HEK293 (cell line): ENCODE results near the gene YPEL1.

Source experiments
- BCL11B ChIP-seq: fragments of 450-650 bp; formaldehyde crosslinking; IDR thresholded peaks from 2 replicates; pipeline ENCODE4 v1.5.1; 2016; ENCODE audit warnings: low read depth, missing biosample characterization, missing genetic modification characterization
- BCL6B ChIP-seq: fragments of 450-650 bp; formaldehyde crosslinking; IDR thresholded peaks from 2 replicates; pipeline ENCODE4 v1.5.1; 2017; ENCODE audit warnings: missing biosample characterization, missing genetic modification characterization
- GLI4 ChIP-seq: fragments of 450-650 bp; formaldehyde crosslinking; IDR thresholded peaks from 2 replicates; pipeline ENCODE4 v1.5.1; 2016; ENCODE audit warnings: missing biosample characterization, missing genetic modification characterization
- OSR2 ChIP-seq: fragments of 450-650 bp; formaldehyde crosslinking; IDR thresholded peaks from 2 replicates; pipeline ENCODE4 v1.5.1; 2016; ENCODE audit warnings: missing biosample characterization, missing genetic modification characterization
- PRDM1 ChIP-seq: fragments of 450-650 bp; formaldehyde crosslinking; IDR thresholded peaks from 2 replicates; pipeline ENCODE4; 2016; ENCODE audit warnings: missing biosample characterization, missing genetic modification characterization
- SP7 ChIP-seq: fragments of 450-650 bp; formaldehyde crosslinking; IDR thresholded peaks from 2 replicates; pipeline ENCODE4 v1.5.1; 2016; ENCODE audit warnings: missing biosample characterization, missing genetic modification characterization
- ZBTB17 ChIP-seq: fragments of 450-650 bp; formaldehyde crosslinking; IDR thresholded peaks from 2 replicates; pipeline ENCODE4 v1.5.1; 2016; ENCODE audit warnings: missing biosample characterization, missing genetic modification characterization
- ZBTB20 ChIP-seq: fragments of 450-650 bp; formaldehyde crosslinking; IDR thresholded peaks from 2 replicates; pipeline ENCODE4 v1.5.1; 2016; ENCODE audit warnings: missing biosample characterization, missing genetic modification characterization
- ZFP3 ChIP-seq: fragments of 450-650 bp; formaldehyde crosslinking; IDR thresholded peaks from 2 replicates; pipeline ENCODE4 v1.5.1; 2016; ENCODE audit warnings: low read depth, missing biosample characterization, missing genetic modification characterization
- ZFP37 ChIP-seq: fragments of 450-650 bp; formaldehyde crosslinking; IDR thresholded peaks from 2 replicates; pipeline ENCODE4 v1.5.1; 2016; ENCODE audit warnings: missing biosample characterization, missing genetic modification characterization
- ZNF112 ChIP-seq: fragments of 450-650 bp; formaldehyde crosslinking; IDR thresholded peaks from 2 replicates; pipeline ENCODE4 v1.5.0; 2017; ENCODE audit warnings: missing biosample characterization, missing genetic modification characterization
- ZNF132 ChIP-seq: fragments of 450-650 bp; formaldehyde crosslinking; IDR thresholded peaks from 2 replicates; pipeline ENCODE4 v1.5.1; 2017; ENCODE audit warnings: missing biosample characterization, missing genetic modification characterization, borderline replicate concordance
- ZNF175 ChIP-seq: fragments of 450-650 bp; formaldehyde crosslinking; IDR thresholded peaks from 2 replicates; pipeline ENCODE4 v1.5.1; 2016; ENCODE audit warnings: missing biosample characterization, missing genetic modification characterization
- ZNF214 ChIP-seq: fragments of 450-650 bp; formaldehyde crosslinking; IDR thresholded peaks from 2 replicates; pipeline ENCODE4 v1.5.1; 2017; ENCODE audit warnings: missing biosample characterization, mild to moderate bottlenecking, missing genetic modification characterization, borderline replicate concordance
- ZNF266 ChIP-seq: fragments of 450-650 bp; formaldehyde crosslinking; IDR thresholded peaks from 2 replicates; pipeline ENCODE4 v1.5.1; 2016; ENCODE audit warnings: missing biosample characterization, missing genetic modification characterization, low read depth
- ZNF394 ChIP-seq: fragments of 450-650 bp; formaldehyde crosslinking; IDR thresholded peaks from 2 replicates; pipeline ENCODE4 v1.5.1; 2016; ENCODE audit warnings: missing biosample characterization, missing genetic modification characterization, mild to moderate bottlenecking, moderate library complexity, borderline replicate concordance
- ZNF488 ChIP-seq: fragments of 450-650 bp; formaldehyde crosslinking; IDR thresholded peaks from 2 replicates; pipeline ENCODE4 v1.5.1; 2016; ENCODE audit warnings: missing biosample characterization, missing genetic modification characterization
- ZNF501 ChIP-seq: fragments of 450-650 bp; formaldehyde crosslinking; IDR thresholded peaks from 2 replicates; pipeline ENCODE4 v1.5.1; 2016; ENCODE audit warnings: missing biosample characterization, missing genetic modification characterization
- ZNF623 ChIP-seq: fragments of 450-650 bp; formaldehyde crosslinking; IDR thresholded peaks from 2 replicates; pipeline ENCODE4 v1.5.1; 2016; ENCODE audit warnings: missing biosample characterization, missing genetic modification characterization
- ZNF629 ChIP-seq: fragments of 450-650 bp; formaldehyde crosslinking; IDR thresholded peaks from 2 replicates; pipeline ENCODE4 v1.5.1; 2017; ENCODE audit warnings: missing biosample characterization, missing genetic modification characterization
- ZNF639 ChIP-seq: fragments of 450-650 bp; formaldehyde crosslinking; IDR thresholded peaks from 2 replicates; pipeline ENCODE4 v1.5.1; 2016; ENCODE audit warnings: missing biosample characterization, missing genetic modification characterization
- ZNF701 ChIP-seq: fragments of 450-650 bp; formaldehyde crosslinking; IDR thresholded peaks from 2 replicates; pipeline ENCODE4 v1.5.1; 2016; ENCODE audit warnings: missing biosample characterization, missing genetic modification characterization
- ZNF704 ChIP-seq: fragments of 450-650 bp; formaldehyde crosslinking; IDR thresholded peaks from 2 replicates; pipeline ENCODE4 v1.5.1; 2016; ENCODE audit warnings: missing biosample characterization, missing genetic modification characterization
- ZNF76 ChIP-seq: fragments of 450-650 bp; formaldehyde crosslinking; IDR thresholded peaks from 2 replicates; pipeline ENCODE4; 2016; ENCODE audit warnings: low read depth, missing biosample characterization, missing genetic modification characterization, borderline replicate concordance
- TF ChIP-seq, protein P1 (sequence below): fragments of 450-650 bp; formaldehyde crosslinking; conservative IDR thresholded peaks from 2 replicates; pipeline ENCODE4 v1.5.1; 2016; ENCODE audit warnings: low read depth, missing biosample characterization, missing genetic modification characterization
- TF ChIP-seq, protein P2 (sequence below): fragments of 450-650 bp; formaldehyde crosslinking; IDR thresholded peaks from 2 replicates; pipeline ENCODE4 v1.5.1; 2016; ENCODE audit warnings: missing biosample characterization, missing genetic modification characterization
- TF ChIP-seq, protein P3 (sequence below): fragments of 450-650 bp; formaldehyde crosslinking; IDR thresholded peaks from 2 replicates; pipeline ENCODE4 v1.5.1; 2016; ENCODE audit warnings: missing biosample characterization, missing genetic modification characterization
- TF ChIP-seq, protein P4 (sequence below): sonication (generic); formaldehyde crosslinking; IDR thresholded peaks from 2 replicates; pipeline ENCODE4 v1.8.1; 2022; ENCODE audit warnings: mild to moderate bottlenecking, moderate library complexity, missing genetic modification reagents

The YPEL1 gene

DNA sequence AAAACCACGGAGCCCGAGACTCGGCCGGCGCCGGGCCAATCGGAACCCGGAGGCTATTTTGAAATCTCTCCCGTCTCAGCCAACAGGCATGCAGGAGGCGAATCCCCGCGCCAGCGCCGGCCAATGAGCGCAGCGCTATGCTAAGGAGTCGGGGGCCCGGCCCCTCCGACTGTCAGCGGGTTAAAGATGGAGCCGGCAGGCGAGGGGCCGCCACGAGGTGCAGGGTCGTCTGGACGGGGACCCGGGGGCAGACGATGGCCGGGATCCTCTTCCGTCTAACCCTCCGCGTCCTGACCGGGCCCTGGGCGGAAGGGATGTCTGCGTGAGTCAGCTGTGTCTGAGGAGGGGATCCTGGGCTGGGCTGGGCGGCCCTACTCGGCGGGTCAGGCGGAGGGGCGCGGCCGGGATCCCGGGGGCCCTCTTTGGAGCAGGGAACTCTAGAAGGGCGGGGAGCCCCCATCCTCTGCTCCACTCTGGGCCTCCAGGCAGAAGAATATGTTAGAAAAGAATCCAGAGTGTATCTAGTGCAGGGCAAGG, 83.5 kb downstream of the YPEL1 start (continued):
- TF ChIP-seq ZNF629 (tag by site-specific recombination) (no peak), ZNF704 (tag by site-specific recombination) (no peak), ZNF701 (tag by site-specific recombination) (no peak), ZNF488 (tag by site-specific recombination) (no peak), ZNF175 (tag by site-specific recombination) (no peak), ZNF639 (tag by site-specific recombination) (no peak), ZNF132 (tag by site-specific recombination) (no peak), ZFP37 (tag by site-specific recombination) (no peak), ZNF112 (tag by site-specific recombination) (no peak), SP7 (tag by site-specific recombination) (peak; percentile 56; the same call in 1 of the 2 replicates), GLI4 (tag by site-specific recombination) (no peak), ZNF623 (no peak), PRDM1 (tag by site-specific recombination) (no peak), ZBTB17 (no peak; the same call in 1 of the 2 replicates), ZBTB20 (tag by site-specific recombination) (peak; percentile 88), ZFP3 (tag by site-specific recombination) (no peak), ZNF214 (no peak), ZNF266 (tag by site-specific recombination) (no peak), BCL11B (tag by site-specific recombination) (peak; percentile 60; the same call in 1 of the 2 replicates), ZNF394 (tag by site-specific recombination) (no peak), ZNF501 (tag by site-specific recombination) (0 out of 2 replicates have a peak, but pooled peaks have one; percentile 22), ZNF76 (tag by site-specific recombination) (0 out of 2 replicates have a peak, but pooled peaks have one; percentile 14), BCL6B (tag by site-specific recombination) (no peak), OSR2 (tag by site-specific recombination) (no peak)
- TF ChIP-seq, protein P1, sequence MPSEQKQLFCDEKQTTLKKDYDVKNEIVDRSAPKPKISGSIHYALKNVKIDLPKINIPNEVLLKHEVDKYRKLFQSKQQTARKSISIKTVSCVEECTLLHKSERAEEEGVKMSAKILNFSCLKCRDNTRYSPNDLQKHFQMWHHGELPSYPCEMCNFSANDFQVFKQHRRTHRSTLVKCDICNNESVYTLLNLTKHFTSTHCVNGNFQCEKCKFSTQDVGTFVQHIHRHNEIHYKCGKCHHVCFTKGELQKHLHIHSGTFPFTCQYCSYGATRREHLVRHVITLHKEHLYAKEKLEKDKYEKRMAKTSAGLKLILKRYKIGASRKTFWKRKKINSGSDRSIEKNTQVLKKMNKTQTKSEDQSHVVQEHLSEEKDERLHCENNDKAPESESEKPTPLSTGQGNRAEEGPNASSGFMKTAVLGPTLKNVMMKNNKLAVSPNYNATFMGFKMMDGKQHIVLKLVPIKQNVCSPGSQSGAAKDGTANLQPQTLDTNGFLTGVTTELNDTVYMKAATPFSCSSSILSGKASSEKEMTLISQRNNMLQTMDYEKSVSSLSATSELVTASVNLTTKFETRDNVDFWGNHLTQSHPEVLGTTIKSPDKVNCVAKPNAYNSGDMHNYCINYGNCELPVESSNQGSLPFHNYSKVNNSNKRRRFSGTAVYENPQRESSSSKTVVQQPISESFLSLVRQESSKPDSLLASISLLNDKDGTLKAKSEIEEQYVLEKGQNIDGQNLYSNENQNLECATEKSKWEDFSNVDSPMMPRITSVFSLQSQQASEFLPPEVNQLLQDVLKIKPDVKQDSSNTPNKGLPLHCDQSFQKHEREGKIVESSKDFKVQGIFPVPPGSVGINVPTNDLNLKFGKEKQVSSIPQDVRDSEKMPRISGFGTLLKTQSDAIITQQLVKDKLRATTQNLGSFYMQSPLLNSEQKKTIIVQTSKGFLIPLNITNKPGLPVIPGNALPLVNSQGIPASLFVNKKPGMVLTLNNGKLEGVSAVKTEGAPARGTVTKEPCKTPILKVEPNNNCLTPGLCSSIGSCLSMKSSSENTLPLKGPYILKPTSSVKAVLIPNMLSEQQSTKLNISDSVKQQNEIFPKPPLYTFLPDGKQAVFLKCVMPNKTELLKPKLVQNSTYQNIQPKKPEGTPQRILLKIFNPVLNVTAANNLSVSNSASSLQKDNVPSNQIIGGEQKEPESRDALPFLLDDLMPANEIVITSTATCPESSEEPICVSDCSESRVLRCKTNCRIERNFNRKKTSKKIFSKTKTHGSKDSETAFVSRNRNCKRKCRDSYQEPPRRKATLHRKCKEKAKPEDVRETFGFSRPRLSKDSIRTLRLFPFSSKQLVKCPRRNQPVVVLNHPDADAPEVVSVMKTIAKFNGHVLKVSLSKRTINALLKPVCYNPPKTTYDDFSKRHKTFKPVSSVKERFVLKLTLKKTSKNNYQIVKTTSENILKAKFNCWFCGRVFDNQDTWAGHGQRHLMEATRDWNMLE (tag by site-specific recombination): no peak
- TF ChIP-seq, protein P2, sequence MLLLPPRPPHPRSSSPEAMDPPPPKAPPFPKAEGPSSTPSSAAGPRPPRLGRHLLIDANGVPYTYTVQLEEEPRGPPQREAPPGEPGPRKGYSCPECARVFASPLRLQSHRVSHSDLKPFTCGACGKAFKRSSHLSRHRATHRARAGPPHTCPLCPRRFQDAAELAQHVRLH: no peak
- TF ChIP-seq, protein P3, sequence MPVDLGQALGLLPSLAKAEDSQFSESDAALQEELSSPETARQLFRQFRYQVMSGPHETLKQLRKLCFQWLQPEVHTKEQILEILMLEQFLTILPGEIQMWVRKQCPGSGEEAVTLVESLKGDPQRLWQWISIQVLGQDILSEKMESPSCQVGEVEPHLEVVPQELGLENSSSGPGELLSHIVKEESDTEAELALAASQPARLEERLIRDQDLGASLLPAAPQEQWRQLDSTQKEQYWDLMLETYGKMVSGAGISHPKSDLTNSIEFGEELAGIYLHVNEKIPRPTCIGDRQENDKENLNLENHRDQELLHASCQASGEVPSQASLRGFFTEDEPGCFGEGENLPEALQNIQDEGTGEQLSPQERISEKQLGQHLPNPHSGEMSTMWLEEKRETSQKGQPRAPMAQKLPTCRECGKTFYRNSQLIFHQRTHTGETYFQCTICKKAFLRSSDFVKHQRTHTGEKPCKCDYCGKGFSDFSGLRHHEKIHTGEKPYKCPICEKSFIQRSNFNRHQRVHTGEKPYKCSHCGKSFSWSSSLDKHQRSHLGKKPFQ (tag by site-specific recombination): no peak
- TF ChIP-seq, protein P4, sequence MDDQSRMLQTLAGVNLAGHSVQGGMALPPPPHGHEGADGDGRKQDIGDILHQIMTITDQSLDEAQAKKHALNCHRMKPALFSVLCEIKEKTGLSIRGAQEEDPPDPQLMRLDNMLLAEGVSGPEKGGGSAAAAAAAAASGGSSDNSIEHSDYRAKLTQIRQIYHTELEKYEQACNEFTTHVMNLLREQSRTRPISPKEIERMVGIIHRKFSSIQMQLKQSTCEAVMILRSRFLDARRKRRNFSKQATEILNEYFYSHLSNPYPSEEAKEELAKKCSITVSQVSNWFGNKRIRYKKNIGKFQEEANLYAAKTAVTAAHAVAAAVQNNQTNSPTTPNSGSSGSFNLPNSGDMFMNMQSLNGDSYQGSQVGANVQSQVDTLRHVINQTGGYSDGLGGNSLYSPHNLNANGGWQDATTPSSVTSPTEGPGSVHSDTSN: no peak
